Keratinocyte (primary cell): ENCODE results near the gene CAP2. TPM values are rescaled to one million over a fixed set of nuclear protein-coding genes. Genes with fewer than 3 reads are reported as not detected.

Experiments
- DNase-seq: peaks from one replicate; pipeline ENCODE4 v3.0.0-alpha.2; 2011; ENCODE audit warnings: low read depth, missing footprints, low spot score
- FAIRE-seq: peaks from 2 replicates; lab custom pipeline; 2011; peaks lifted over from hg19 to GRCh38; lab: Jason Lieb, UNC
- H2AFZ ChIP-seq: 2 replicates; pipeline ENCODE4 v1.6.0; 2012; ENCODE audit warnings: low read length, control low read depth, inconsistent platforms; ENCODE audit not compliant: control insufficient read depth
- H3K27ac ChIP-seq: 2 replicates; pipeline ENCODE4 v1.5.1; 2011; ENCODE audit warnings: low read length; ENCODE audit not compliant: control insufficient read depth, insufficient read depth
- H3K27me3 ChIP-seq: 3 replicates; pipeline ENCODE4 v1.6.0; 2011; ENCODE audit warnings: low read length; ENCODE audit not compliant: control insufficient read depth, insufficient read depth; ENCODE audit errors: extremely low read depth
- H3K36me3 ChIP-seq, 2 experiments: 2 replicates in 1 of 2; 3 replicates in 1 of 2; pipeline ENCODE4 v1.5.1; 2011; ENCODE audit warnings: low read length in 2 of 2, mild to moderate bottlenecking in 1 of 2; ENCODE audit not compliant: control insufficient read depth in 2 of 2, insufficient read depth in 2 of 2; ENCODE audit errors: extremely low read depth in 1 of 2
- H3K4me1 ChIP-seq: 3 replicates; pipeline ENCODE4 v1.5.1; 2011; ENCODE audit warnings: low read length; ENCODE audit not compliant: control insufficient read depth, insufficient read depth; ENCODE audit errors: extremely low read depth
- H3K4me2 ChIP-seq: 3 replicates; pipeline ENCODE4 v1.6.0; 2011; ENCODE audit warnings: low read depth, low read length; ENCODE audit not compliant: control insufficient read depth, insufficient read depth; ENCODE audit errors: extremely low read depth
- H3K4me3 ChIP-seq, 3 experiments: fragments of 200-600 bp in 1 of 3; sonication (generic) in 1 of 3; 2 replicates in 2 of 3; 3 replicates in 1 of 3; pipeline ENCODE4 v1.5.1; 2011 to 2016; ENCODE audit warnings: low read length in 3 of 3, mild to moderate bottlenecking in 3 of 3, control low read depth in 2 of 3, inconsistent platforms in 1 of 3, low read depth in 1 of 3, mixed read lengths in 1 of 3, mixed run types in 1 of 3, moderate library complexity in 1 of 3; ENCODE audit not compliant: control insufficient read depth in 2 of 3, insufficient read depth in 2 of 3; ENCODE audit errors: extremely low read depth in 1 of 3
- H3K79me2 ChIP-seq: 2 replicates; pipeline ENCODE4 v1.6.0; 2012; ENCODE audit warnings: low read length; ENCODE audit not compliant: control insufficient read depth, insufficient read depth
- H3K9ac ChIP-seq: 3 replicates; pipeline ENCODE4 v1.6.0; 2011; ENCODE audit warnings: low read length; ENCODE audit not compliant: control insufficient read depth, insufficient read depth; ENCODE audit errors: extremely low read depth
- H3K9me1 ChIP-seq: 3 replicates; pipeline ENCODE4 v1.6.0; 2011; ENCODE audit warnings: low read length; ENCODE audit not compliant: control insufficient read depth, insufficient read depth; ENCODE audit errors: extremely low read depth
- H3K9me3 ChIP-seq: 2 replicates; pipeline ENCODE4 v1.5.1; 2012; ENCODE audit warnings: low read depth, low read length; ENCODE audit not compliant: control insufficient read depth
- H4K20me1 ChIP-seq: 3 replicates; pipeline ENCODE4 v1.6.0; 2011; ENCODE audit warnings: low read length; ENCODE audit not compliant: control insufficient read depth, insufficient read depth; ENCODE audit errors: extremely low read depth
- EZH2 ChIP-seq: IDR thresholded peaks from one replicate; pipeline ENCODE4 v1.6.1; 2012; ENCODE audit warnings: inconsistent platforms, mild to moderate bottlenecking, low read length, moderate library complexity
- dilution Hi-C: fragments of 300-500 bp; cut with MboI; formaldehyde crosslinking; loops from one replicate; pipeline ENCODE4 v1.7.0; 2020; ENCODE audit warnings: low sequenced_read_pairs; ENCODE audit not compliant: extremely low pct_ligation_motif_present
- polyA plus RNA-seq, 5 experiments: library from polyadenylated mRNA; depleted of rRNA in 3 of 5; stranded (reverse) in 3 of 5; stranded (forward) in 1 of 5; unstranded in 1 of 5; fragments of >200 nt; gene quantifications; 1 replicate in 1 of 5; 2 replicates in 3 of 5; 3 replicates in 1 of 5; pipeline versions ENCODE4 v1.2.1 to v1.2.3, GENCODE V29; 2011 to 2012; ENCODE audit warnings: missing spikeins in 2 of 5, low read depth in 1 of 5, low replicate concordance in 1 of 5
- TF ChIP-seq, protein P1 (sequence below), 3 experiments: IDR thresholded peaks in 1 of 3; conservative IDR thresholded peaks in 1 of 3; optimal IDR thresholded peaks in 1 of 3; 2 replicates in 2 of 3; 3 replicates in 1 of 3; pipeline versions ENCODE3 to v1.5.1; 2011; ENCODE audit warnings: low read length in 3 of 3, mild to moderate bottlenecking in 3 of 3, moderate library complexity in 2 of 3, control low read depth in 1 of 3, inconsistent platforms in 1 of 3; ENCODE audit not compliant: insufficient read depth in 2 of 3; ENCODE audit errors: extremely low read depth in 1 of 3

The CAP2 gene
- polyA plus RNA-seq, 1 donor (not counting 4 experiments of a cell fraction or from before 2014, with no cell fraction given) = 12.1 TPM

DNA sequence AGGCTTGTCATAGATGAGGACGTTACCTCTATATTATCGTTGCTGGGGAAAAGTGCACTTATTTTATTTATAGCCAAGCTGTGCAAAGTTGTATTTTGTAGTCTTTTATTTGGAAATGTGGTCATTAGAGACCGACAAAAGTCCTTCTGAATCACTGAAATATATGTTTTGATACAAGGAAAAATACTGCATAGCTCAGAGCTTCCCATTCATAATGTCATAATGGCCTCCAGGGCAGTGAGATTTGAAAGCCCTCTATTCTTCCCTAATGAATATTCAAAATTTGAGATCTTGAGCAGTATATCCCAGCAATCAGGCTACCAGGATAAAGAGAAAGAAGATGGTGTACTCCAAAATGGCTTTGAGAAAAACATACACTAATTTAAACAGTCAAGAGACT lies 64.6 kb downstream of the CAP2 start:
- peaks cover 0 to 2% of the 10 kb centered on the region in 2 experiments for H3K36me3 ChIP-seq
- H2AFZ ChIP-seq = no peak overlapping the region
- no peaks in the 10 kb centered on the region for H3K4me1 ChIP-seq
- dilution Hi-C loops = no loop called here
- no peak overlapping the region for H3K4me3 ChIP-seq
- no peak overlapping the region for H3K9ac ChIP-seq
- no peak for TF ChIP-seq EZH2
- TF ChIP-seq, protein P1, sequence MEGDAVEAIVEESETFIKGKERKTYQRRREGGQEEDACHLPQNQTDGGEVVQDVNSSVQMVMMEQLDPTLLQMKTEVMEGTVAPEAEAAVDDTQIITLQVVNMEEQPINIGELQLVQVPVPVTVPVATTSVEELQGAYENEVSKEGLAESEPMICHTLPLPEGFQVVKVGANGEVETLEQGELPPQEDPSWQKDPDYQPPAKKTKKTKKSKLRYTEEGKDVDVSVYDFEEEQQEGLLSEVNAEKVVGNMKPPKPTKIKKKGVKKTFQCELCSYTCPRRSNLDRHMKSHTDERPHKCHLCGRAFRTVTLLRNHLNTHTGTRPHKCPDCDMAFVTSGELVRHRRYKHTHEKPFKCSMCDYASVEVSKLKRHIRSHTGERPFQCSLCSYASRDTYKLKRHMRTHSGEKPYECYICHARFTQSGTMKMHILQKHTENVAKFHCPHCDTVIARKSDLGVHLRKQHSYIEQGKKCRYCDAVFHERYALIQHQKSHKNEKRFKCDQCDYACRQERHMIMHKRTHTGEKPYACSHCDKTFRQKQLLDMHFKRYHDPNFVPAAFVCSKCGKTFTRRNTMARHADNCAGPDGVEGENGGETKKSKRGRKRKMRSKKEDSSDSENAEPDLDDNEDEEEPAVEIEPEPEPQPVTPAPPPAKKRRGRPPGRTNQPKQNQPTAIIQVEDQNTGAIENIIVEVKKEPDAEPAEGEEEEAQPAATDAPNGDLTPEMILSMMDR (optimal IDR thresholded peaks at IDR 0.05 in 1 of 3, IDR thresholded peaks at IDR 0.05 in 1 of 3, conservative IDR thresholded peaks at IDR 0.05 in 1 of 3; ENCODE audit: extremely low read depth in 1 of 3, insufficient read depth in 2 of 3, low read length in 3 of 3) = no peak
- H3K9me1 ChIP-seq = no peaks in the 10 kb centered on the region
- no peak overlapping the region for H3K4me2 ChIP-seq
- no peak for FAIRE-seq
- no peaks in the 10 kb centered on the region for H3K79me2 ChIP-seq
- no peak for DNase-seq
- no peak overlapping the region for H3K27ac ChIP-seq
- no peaks in the 10 kb centered on the region for H4K20me1 ChIP-seq
- no peaks in the 10 kb centered on the region for H3K9me3 ChIP-seq
- no peaks in the 10 kb centered on the region for H3K27me3 ChIP-seq

DNA sequence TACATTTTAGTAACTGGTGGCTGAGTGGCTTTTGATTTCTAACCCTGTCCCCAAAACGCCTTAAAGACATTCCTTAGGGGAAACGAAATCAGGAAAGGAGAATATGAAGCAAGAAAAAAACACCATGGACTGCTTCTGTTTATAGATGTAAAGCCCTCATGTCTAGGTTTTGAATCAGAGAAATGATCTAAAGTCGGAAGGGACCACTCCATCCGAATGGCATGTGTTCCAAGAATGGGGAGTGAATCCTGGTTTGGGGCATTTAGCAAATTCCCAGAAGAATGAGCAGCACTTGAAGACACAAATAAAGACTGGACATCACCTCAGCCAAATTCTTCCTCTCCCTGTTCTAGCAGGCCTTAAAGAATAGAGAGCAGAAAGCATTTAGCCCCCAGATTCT lies 65.6 kb downstream of the CAP2 start:
- dilution Hi-C loops = no loop called here
- FAIRE-seq = no peak
- no peak overlapping the region for H2AFZ ChIP-seq

More for the DNA sequence above, 65.6 kb downstream of the CAP2 start:
- H3K27me3 ChIP-seq = no peaks in the 10 kb centered on the region
- no peaks in the 10 kb centered on the region for H3K9me1 ChIP-seq
- H4K20me1 ChIP-seq = no peaks in the 10 kb centered on the region
- H3K4me3 ChIP-seq = no peak overlapping the region
- no peak for DNase-seq
- H3K27ac ChIP-seq = no peak overlapping the region
- no peaks in the 10 kb centered on the region for H3K79me2 ChIP-seq
- H3K36me3 ChIP-seq = no peaks in the 10 kb centered on the region
- TF ChIP-seq, protein P1 (optimal IDR thresholded peaks at IDR 0.05 in 1 of 3, IDR thresholded peaks at IDR 0.05 in 1 of 3, conservative IDR thresholded peaks at IDR 0.05 in 1 of 3; ENCODE audit: extremely low read depth in 1 of 3, insufficient read depth in 2 of 3, low read length in 3 of 3) = no peak
- no peak for TF ChIP-seq EZH2
- H3K9ac ChIP-seq = no peak overlapping the region
- no peak overlapping the region for H3K4me2 ChIP-seq
- H3K9me3 ChIP-seq = no peaks in the 10 kb centered on the region
- H3K4me1 ChIP-seq = no peaks in the 10 kb centered on the region
